ENCODE data around the gene NUTM2F. TPM values are rescaled to one million over a fixed set of nuclear protein-coding genes. Genes with fewer than 3 reads are reported as not detected.

NUTM2F gene
- total RNA-seq, 1 donor from 2014 or later, result not detected

- Histone ChIP-seq H3K36me3 (ENCODE audit: control insufficient read depth, insufficient read depth, low read length) (no peaks in the 10 kb centered on the region), H3K27me3 (ENCODE audit: control insufficient read depth, insufficient read depth, low read length) (no peaks in the 10 kb centered on the region), H3K4me3 (ENCODE audit: low read depth, low read length) (no peak overlapping the region)
- DNase-seq (ENCODE audit: low read depth), result no peak
- TF ChIP-seq, protein P1, sequence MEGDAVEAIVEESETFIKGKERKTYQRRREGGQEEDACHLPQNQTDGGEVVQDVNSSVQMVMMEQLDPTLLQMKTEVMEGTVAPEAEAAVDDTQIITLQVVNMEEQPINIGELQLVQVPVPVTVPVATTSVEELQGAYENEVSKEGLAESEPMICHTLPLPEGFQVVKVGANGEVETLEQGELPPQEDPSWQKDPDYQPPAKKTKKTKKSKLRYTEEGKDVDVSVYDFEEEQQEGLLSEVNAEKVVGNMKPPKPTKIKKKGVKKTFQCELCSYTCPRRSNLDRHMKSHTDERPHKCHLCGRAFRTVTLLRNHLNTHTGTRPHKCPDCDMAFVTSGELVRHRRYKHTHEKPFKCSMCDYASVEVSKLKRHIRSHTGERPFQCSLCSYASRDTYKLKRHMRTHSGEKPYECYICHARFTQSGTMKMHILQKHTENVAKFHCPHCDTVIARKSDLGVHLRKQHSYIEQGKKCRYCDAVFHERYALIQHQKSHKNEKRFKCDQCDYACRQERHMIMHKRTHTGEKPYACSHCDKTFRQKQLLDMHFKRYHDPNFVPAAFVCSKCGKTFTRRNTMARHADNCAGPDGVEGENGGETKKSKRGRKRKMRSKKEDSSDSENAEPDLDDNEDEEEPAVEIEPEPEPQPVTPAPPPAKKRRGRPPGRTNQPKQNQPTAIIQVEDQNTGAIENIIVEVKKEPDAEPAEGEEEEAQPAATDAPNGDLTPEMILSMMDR (IDR thresholded peaks at IDR 0.05; ENCODE audit: insufficient read depth, low read length, poor library complexity, severe bottlenecking), result no peak
Observed at GRCh38 chr9:94269264-94269663, 59.2 kb downstream of the NUTM2F start.

Other genes with a start within 250 kb of the NUTM2F start
- 8.8 and 8.9 TPM in 2 replicates for gene PTPDC1, start 244.2 kb downstream of the NUTM2F start, total RNA-seq
- 2.0 and 4.9 TPM in 2 replicates for gene ZNF169, start 69.3 kb downstream of the NUTM2F start, total RNA-seq
- gene PCAT7, start 226.4 kb upstream of the NUTM2F start, total RNA-seq, result not detected in 2 replicates

Measured in kidney epithelial cell (primary cell).